ENCODE data around the gene NR2F1.

The NR2F1 gene

DNA sequence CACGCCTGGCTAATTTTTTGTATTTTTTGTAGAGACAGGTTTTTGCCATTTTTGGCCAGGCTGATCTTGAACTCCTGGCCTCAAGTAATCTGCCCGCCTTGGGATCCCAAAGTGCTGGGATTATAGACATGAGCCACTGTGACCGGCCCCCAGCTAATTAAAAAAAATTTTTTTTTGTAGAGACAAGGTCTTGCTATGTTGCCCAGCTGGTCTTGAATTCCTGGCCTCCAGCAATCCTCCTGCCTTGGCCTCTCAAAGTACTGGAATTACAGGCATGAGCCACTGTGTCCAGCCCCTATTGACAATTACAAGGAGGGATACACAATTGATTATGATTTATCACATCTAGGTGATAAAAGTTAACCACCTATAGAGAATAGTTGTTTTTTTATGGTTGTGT, 59.5 kb downstream of the NR2F1 start:
- DNase-seq (ENCODE audit: low read depth, low spot score), result no peak

Measured in activated CD4-positive, CD25-positive, alpha-beta regulatory T cell treated with anti-CD3 and anti-CD28 coated beads, Interleukin-2, amount 50 U/mL, for 16 hours (primary cell).